Upper lobe of right lung (tissue), 1 donor: ENCODE measurements around the gene OSBPL5. TPM values are rescaled to one million over a fixed set of nuclear protein-coding genes. Genes with fewer than 3 reads are reported as not detected.

ENCODE experiments used
- ATAC-seq: fragments of 200-7000 bp; cut with Tn5 transposase; one replicate; pipeline ENCODE4 v1.9.1; 2020; ENCODE audit warnings: mild to moderate bottlenecking, moderate library complexity
- DNase-seq: peaks from one replicate; pipeline ENCODE4 v3.0.0-alpha.2; 2020
- H3K27ac ChIP-seq: fragments of 200-600 bp; one replicate; pipeline ENCODE4 v1.8.0; 2022
- H3K27me3 ChIP-seq: fragments of 200-600 bp; one replicate; pipeline ENCODE4 v1.8.0; 2022; ENCODE audit warnings: mild to moderate bottlenecking
- H3K36me3 ChIP-seq: fragments of 200-600 bp; one replicate; pipeline ENCODE4 v1.8.0; 2022
- H3K4me1 ChIP-seq: fragments of 200-600 bp; one replicate; pipeline ENCODE4 v1.8.0; 2022
- H3K4me3 ChIP-seq: fragments of 200-600 bp; one replicate; pipeline ENCODE4 v1.8.0; 2022; ENCODE audit warnings: mild to moderate bottlenecking
- H3K9me3 ChIP-seq: fragments of 200-600 bp; one replicate; pipeline ENCODE4 v1.8.0; 2022
- intact Hi-C: fragments of 100-400 bp; cut with DNase I; formaldehyde crosslinking; loops from one replicate; pipeline ENCODE4 v1.11.0; 2022
- total RNA-seq: library from RNA; stranded (reverse); fragmentation: NEBNext Ultra II Directional; extraction: Animal tissue kit (Norgen Biotek cat#: 25700); gene quantifications from one replicate; pipeline ENCODE4 v1.2.1, GENCODE V29; 2021
- TF ChIP-seq, protein P1 (sequence below): fragments of 200-600 bp; IDR thresholded peaks from one replicate; pipeline ENCODE4 v1.8.0; 2022; ENCODE audit warnings: antibody characterized with exemption
- donor health status: DM: no; HTN: yes; CAD: no; lungs with severe emphysema.

OSBPL5 gene
- total RNA-seq, 1 donor from 2014 or later, result 52.6 TPM

DNA sequence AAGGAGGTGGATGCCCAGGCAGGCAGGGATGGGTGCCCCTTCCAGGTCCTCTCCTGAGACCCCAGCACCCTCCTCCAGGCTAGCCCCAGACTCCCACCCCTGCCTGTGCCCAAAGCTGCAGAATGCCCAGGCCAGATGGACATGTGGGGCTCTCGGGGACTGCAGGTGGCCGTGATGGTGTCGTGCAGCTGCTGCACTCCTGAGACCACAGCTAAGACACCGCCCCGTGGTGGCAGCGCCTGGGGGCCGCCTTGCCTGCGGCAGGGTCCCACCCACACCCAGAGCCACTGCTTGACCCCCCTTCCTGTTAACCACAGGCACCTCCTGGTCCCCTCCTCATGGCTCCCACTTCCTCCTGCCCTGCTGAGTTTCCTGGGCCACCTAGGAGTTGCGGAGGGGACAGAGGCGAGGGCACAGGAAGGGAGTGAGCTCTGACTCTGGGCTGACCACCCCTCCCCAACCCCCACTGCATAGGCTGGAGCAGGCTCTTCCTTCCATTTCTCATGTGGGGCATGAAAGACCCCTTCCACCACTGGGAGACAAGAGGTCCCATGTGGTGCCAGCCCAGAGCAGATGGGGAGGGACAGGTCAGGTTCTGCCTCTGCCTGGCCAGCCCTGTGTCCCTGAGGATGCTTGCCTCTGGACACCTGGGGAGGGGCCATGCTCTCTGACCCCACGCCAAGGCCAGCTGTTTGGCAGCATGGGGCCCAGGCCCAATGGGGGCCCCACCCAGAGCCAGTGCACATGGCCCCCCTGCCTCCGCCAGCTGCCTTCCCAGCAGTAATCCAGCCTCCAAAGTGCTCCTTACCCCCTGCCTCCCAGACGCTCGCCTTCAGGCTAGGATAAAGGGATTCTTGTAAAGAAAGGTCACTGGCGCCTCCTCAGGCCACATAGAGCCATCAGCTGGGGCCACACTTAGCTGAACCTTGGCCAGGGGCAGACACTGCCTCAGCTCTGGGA lies 29.3 kb downstream of the OSBPL5 start:
- no peaks in the 10 kb centered on the region for H3K9me3 ChIP-seq
- DNase-seq (peak; percentile 60), ATAC-seq (peak; percentile 2)
- no peaks in the 10 kb centered on the region for H3K27me3 ChIP-seq
- no peaks in the 10 kb centered on the region for H3K36me3 ChIP-seq
- intact Hi-C loops, result no loop called here
- no peaks in the 10 kb centered on the region for H3K4me1 ChIP-seq
- no peak overlapping the region for H3K4me3 ChIP-seq
- no peak overlapping the region for H3K27ac ChIP-seq
- TF ChIP-seq, protein P1, sequence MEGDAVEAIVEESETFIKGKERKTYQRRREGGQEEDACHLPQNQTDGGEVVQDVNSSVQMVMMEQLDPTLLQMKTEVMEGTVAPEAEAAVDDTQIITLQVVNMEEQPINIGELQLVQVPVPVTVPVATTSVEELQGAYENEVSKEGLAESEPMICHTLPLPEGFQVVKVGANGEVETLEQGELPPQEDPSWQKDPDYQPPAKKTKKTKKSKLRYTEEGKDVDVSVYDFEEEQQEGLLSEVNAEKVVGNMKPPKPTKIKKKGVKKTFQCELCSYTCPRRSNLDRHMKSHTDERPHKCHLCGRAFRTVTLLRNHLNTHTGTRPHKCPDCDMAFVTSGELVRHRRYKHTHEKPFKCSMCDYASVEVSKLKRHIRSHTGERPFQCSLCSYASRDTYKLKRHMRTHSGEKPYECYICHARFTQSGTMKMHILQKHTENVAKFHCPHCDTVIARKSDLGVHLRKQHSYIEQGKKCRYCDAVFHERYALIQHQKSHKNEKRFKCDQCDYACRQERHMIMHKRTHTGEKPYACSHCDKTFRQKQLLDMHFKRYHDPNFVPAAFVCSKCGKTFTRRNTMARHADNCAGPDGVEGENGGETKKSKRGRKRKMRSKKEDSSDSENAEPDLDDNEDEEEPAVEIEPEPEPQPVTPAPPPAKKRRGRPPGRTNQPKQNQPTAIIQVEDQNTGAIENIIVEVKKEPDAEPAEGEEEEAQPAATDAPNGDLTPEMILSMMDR, result no peak

DNA sequence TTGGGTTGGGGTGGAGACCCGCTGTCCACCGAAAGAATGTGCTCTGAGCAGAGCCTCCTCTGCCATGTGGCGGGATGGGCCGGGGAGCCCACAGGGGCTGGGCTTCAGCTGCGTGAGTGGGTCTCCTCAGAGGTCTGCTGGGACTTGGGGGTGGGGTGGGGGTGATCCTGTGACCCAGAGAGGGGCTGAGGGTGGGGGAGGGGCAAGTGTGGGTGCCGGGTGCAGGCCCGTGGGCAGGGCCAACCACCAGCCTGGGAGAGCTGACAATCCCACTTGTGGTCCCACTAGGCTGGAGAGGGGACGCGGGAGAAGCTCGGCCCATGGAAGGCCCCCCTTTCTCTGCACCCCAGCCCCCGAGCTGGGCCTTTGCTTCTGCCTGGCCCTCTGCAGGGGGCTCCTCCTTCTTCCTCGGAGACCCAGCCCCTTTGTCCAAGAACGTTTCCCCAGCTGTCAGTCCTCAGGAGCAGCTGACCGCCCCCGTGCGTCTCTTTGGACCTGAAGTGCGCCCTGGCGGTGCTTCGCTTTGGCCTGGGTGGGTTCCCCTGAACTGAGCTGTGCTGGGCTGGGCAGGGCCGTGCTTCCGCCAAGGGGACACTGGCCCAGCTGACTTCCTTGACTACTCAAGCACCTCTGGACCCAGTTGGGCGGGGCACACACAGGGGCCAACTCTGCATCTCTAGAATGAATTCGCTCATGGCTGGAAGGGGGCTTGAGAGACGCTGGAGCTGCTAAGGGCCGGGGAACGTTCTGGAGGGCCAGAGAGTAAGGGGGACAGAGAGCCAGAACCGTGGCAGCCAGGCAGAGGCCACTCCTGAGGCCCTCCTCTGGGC lies 30.2 kb downstream of the OSBPL5 start:
- H3K9me3 ChIP-seq, result no peaks in the 10 kb centered on the region
- no peaks in the 10 kb centered on the region for H3K27me3 ChIP-seq
- H3K27ac ChIP-seq, result no peak overlapping the region
- TF ChIP-seq, protein P1, result no peak
- ATAC-seq (no peak), DNase-seq (peak; percentile 62)
- H3K36me3 ChIP-seq, result no peaks in the 10 kb centered on the region
- intact Hi-C loops, result no loop called here
- no peak overlapping the region for H3K4me3 ChIP-seq
- no peaks in the 10 kb centered on the region for H3K4me1 ChIP-seq

DNA sequence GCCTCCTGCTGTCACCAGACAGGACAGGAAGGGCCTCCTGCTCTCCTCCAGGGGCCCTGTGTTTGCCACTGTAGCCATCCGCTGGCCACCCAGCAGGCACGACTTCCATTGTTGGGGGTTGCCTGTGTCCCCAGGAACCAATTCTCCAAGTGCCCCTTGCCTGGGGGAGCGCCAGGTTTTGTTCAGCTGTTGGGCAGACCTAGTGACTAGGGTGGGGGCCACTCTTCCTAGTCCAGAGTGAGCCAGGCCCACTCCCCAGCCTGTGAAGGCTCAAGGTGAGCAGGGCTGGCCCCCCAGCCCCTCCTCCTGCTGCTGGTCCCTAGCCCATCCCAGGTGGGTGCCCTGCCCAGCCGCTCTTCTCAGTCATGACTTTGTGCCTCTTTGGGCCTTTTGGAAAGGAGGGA lies 30.9 kb downstream of the OSBPL5 start:
- ATAC-seq, result no peak
- Histone ChIP-seq H3K4me3 (no peak overlapping the region), H3K4me1 (no peaks in the 10 kb centered on the region), H3K27me3 (no peaks in the 10 kb centered on the region), H3K36me3 (no peaks in the 10 kb centered on the region), H3K9me3 (no peaks in the 10 kb centered on the region), H3K27ac (no peak overlapping the region)
- DNase-seq, result peak; percentile 51
- TF ChIP-seq, protein P1, result no peak
- intact Hi-C loops, result no loop called here

DNA sequence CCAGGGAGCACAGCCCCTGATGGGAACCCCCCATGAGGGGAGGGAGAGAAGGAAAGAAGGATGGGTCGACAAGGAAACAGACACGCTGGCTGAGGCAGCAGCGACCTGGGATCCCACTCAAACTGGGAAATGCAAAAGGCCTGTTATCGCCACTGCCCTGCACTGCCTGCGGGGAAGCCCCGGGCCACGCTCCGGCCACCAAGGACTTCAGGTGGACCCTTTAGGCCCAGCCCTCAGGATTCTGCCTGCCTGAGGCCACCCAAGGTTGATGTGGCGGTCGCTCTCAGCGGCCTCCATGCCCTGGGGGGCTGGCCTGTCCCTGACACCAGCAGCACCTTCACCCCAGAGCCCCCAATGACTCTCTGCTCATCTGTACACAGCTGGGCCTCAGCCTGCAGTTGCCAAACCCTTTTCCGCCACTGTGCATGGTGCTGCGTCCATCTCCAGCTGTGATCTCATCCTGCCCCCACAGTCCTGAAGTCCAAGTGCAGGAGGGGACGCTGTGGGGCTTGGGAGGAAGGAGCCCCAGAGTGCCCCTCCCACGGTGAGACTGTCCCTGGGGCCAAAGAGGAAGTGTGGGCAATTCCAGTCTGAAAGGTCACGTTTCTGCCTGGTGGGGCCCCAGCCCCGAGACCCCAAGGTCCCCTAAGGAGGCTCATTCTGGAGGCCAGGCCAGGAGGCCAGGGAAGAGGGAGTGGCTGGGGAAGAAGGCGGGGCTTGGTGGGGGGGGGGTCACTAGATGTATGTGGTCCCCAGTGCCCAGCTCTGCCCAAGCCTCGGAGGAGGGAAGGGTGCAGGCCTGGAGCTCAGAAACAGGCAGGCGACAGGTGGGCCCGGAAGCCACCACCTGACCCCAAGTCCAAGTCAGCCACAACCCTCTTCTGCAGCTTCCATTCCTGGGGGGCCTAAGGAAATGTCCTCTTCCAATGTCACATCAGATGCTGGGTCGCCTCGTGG lies 31.6 kb downstream of the OSBPL5 start:
- DNase-seq, result peak; percentile 46
- H3K4me1 ChIP-seq, result no peaks in the 10 kb centered on the region
- no peak overlapping the region for H3K4me3 ChIP-seq

More for the DNA sequence above, 31.6 kb downstream of the OSBPL5 start:
- intact Hi-C loops, result no loop called here
- Histone ChIP-seq H3K9me3 (no peaks in the 10 kb centered on the region), H3K27ac (no peak overlapping the region), H3K27me3 (no peaks in the 10 kb centered on the region), H3K36me3 (no peaks in the 10 kb centered on the region)
- TF ChIP-seq, protein P1, result no peak
- peak; percentile 8 for ATAC-seq
